GM23248 (cell line): ENCODE data around the gene GBX1.

Experiments used
- EZH2 ChIP-seq: fragments of 200-600 bp; sonication (generic); IDR thresholded peaks from 2 replicates; pipeline ENCODE4 v1.6.1; 2018; ENCODE audit warnings: antibody characterized with exemption, mild to moderate bottlenecking; ENCODE audit not compliant: insufficient read depth, poor library complexity, severe bottlenecking
- EZH2phosphoT487 ChIP-seq: fragments of 200-600 bp; sonication (generic); IDR thresholded peaks from 2 replicates; pipeline ENCODE4 v1.6.1; 2018; ENCODE audit warnings: antibody characterized with exemption, moderate library complexity, mild to moderate bottlenecking, low read depth; ENCODE audit not compliant: insufficient read depth

- TF ChIP-seq EZH2 (no peak), EZH2phosphoT487 (no peak)
Measured at GRCh38 chr7:151152643-151153513, 14.6 kb downstream of the GBX1 start.
